Globus pallidus (tissue), 1 donor: ENCODE data around the gene EPHA2.

ENCODE experiments used
- DNase-seq: peaks from one replicate; pipeline ENCODE4 v3.0.0-alpha.2; 2015; ENCODE audit warnings: low spot score

Gene EPHA2

DNA sequence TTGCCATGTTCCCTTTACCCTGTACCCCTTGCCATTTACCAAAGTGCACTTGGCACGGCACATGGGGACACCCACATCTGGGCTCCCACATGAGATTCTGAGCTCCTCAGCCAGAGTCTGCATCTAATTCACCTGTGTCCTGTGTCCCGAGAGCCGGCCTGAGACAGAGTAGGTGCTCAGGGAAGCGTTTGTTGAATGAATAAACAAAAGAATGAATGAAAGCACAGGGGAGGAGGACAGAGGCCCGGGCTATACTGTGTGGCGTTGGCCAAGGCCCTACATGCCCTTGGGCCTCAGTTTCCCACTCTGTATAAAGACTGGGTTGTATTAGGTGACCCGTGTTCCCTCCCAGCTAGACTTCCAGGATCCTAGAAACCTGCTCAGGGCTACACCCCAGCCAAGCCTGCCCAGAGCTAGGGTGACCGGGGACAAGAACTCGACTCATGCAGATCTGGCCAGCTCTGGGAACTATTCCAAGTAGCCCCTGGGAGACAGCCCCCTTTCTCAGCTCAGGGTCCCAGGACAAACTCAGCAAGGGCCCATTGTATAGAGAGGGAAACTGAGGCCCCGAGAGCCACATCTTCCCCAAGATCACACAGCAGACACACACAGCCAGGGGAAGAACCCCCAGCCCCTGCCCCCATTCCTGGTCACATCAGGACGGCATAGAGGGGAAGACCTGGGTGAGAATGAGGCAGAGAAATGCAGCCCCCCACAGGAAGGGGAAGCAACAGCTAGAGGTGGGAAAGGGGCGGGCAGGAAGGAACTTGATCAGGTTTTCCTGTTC is 6.0 kb downstream of the EPHA2 start:
- no peak for DNase-seq

DNA sequence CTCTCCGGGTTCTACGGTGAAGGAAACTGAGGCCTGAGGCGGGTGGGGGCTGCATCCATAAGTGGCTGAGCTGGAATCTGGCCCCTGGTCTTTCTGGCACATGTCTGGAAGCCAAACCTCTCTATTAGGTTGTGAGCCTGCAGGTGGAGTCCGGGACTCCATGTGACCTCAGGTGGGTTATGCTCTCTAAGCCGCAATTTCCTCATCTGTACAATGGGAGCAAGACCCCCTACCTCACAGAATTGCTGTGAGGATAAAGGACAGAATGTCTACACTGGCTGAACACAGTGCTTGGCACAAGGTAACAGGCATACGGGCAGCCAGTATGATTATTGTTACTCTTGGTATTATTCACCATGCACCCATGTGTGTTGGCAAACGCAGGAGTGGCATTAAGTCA is 6.7 kb downstream of the EPHA2 start:
- DNase-seq, result no peak

DNA sequence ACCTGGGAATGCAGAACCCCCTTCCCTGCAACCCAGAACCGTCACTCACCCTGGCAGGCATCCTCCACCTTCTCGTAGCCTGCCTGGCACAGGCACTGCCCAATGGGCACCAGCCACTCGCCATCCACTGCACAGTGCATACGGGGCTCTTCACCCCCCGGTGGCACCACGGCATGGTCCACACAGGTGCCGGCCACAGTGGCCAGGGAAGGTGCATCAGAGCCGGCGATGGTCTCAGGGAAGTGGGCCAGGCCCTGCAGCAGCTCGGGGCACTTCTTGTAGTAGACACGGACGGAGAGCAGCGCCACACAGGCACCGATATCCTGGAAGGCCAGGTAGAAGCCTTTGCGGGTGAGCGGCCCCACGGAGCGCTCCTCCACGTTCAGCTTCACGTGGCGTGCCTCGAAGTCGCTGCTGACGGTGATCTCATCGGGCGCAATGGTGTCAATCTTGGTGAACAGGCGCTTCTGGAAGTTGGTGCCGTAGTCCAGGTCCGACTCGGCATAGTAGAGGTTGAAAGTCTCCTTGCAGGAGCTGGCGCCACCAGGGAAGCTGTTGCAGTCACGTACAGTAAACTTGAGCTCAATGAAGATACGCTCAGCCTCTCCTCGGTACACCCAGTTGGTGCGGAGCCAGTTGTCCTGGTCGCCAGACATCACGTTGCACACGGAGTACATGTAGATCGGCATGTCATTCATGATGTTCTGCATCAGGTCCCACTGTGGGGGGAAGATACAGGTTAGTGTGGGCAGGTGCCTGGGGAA is 7.4 kb downstream of the EPHA2 start:
- no peak for DNase-seq

DNA sequence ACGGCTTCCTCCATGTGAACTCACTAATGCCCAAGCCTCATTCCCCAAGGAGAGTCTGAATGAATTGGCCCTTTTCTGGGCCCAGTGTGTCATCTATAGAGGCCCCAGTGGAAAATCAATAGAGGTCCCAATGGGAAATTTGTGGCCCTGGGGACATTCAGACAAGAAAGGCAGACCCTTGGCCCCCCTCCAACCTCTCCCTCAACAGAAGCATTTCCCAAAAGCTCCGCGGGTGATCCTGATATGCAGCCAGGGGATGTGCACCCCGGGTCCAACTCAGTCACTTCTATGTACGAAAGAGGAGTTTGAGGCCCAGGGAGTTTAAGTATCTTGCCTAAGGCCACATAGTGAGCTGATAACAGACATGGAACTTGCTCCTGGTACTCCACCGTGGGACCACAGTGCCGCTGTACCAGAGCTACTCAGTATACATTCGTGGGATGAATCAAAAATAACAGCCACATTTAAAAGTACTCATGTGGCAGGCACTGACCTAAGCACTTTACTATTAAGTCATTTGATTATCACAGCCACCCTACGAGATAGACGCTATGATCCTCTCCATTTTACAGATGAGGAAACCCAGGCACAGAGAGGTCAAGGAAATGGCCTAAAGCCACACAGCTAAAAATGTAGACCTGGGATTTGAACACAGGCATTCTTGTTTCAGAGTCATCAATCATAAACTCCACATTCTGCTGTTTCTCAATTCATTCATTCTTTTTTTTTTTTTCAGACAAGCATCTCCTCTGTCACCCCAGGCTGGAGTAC is 8.5 kb downstream of the EPHA2 start:
- DNase-seq, result no peak

DNA sequence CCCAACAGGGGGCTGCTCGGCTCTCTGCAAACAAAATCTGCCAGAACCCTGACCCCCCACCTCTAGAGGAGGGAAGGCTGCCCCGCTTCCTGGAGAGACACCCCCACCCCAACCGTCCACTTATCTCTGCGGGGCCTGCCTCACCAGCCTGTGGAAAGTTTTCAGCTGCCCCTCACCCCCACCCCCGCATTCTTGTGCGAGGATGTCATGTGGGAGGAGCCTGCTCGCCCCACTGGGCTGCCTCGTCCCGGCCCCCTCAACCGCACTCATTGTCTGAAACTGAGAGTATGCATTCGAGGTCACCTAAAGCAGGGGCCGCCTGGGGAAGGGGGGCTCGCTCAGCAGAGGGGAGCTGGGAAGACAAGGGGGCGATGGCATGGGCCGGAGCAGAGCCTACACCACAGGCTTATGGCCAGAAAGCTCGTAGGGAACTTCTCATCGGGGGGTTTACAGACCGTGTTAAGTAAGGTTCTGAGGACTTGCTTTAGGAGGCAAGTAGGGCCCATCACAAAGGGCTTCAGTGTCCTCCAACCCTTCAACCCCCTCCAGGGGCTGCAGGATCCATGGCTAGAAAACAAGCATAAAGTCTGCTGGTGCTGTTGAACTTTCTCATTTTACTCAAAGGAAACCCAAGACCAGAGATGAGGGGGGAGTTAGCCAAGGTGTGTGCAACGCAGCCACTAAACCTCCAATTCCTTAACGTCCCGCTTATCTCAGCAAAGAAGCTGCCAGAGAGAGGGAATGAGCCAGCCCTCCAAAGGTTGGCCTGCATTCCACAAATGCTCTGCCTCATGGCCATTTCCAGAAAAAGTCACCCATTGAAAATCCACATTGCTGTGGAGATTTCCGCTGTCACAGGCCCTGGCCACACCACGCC is 9.4 kb downstream of the EPHA2 start:
- no peak for DNase-seq

DNA sequence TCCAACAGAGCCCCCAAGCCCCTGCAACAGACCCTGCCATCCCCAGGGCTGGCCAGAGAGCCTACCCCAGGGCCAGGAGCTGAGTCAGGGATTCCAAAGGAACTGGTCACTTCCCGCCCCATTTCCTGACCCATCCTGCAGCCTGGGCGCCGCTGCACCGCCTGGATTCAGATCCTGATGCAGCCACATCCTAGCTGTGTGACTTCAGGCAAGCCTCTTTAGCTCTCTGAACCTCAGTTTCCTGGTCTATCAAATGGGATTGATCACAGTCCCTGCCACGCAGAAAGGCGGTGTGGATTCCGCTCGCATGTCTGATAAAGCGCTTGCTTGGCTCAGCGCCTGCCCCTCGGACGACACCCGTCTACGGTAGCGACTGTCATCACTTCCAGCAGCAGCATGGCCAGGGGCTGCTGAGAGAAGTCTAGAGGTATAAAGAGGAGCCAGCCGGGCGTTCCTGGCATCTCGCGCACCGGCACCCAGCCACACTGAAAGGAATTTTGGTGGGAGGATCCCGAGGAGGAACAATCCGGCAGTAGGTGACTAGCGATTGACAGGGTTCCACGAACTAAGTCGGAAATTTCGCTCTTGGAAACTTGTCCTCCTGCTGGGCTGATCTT is 10.1 kb downstream of the EPHA2 start:
- DNase-seq, result no peak

DNA sequence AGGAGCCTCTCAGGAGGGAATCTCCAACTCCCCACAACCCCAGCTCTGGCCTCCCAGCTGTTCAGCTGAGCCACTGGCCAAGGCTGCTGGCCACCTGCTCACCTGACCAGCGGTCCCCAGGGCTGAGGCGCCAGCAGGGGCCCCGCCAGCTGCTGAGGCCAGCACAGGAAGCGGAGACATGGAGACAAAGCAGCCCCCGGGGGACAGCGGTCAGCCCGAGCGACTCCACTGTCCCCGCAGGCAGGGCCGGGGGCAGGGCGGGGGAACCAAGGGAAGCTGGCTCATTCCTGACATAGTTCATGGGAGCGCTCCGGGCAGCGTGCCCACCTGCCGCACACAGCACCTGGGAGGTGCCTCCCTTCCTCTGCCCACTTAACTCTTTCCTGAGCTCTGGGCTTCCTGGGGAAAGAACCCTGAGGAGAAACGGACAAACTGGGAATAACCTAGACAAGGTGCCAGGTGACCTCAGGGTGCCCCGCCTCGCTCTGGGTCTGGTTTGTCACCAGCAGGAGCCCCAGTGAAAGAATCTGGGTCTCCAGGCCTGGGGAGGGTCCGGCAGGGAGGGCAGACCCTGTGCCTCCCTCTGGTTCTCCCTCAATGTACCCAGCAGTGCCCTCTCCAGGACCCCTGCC is 10.7 kb downstream of the EPHA2 start:
- no peak for DNase-seq

DNA sequence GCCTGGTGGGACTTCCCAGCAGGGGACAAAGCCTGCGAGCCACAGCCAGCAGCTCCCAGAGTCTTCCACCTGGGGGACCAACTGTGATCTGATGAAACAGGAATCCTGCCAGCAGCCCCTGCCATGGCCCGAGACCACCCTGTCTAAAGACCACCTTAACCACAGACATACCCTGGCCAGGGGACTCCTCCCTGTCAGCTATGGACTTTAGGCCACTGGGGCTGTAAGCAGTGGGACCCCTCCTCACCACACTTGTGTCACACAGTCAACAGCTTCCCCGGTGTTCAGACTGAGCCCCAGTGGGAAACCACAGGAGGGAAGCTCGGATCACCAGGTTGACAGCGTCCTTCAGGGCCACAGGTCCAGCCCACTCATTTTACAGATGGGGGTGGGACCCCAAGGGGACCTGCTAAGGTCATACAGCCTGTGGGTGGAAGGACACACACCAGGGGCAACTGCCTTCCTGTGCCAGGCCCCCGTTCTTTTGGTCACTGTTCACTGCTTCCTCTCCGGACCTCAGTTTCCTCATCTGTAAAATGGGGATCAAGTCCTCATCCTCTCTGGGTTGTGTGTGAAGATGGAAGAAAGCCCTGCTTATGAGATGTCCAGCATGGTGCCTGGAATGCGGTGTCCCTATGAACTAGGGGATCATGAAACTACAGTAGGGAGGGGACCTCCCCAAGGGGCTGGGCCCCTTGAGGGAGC is 11.4 kb downstream of the EPHA2 start:
- DNase-seq, result no peak

DNA sequence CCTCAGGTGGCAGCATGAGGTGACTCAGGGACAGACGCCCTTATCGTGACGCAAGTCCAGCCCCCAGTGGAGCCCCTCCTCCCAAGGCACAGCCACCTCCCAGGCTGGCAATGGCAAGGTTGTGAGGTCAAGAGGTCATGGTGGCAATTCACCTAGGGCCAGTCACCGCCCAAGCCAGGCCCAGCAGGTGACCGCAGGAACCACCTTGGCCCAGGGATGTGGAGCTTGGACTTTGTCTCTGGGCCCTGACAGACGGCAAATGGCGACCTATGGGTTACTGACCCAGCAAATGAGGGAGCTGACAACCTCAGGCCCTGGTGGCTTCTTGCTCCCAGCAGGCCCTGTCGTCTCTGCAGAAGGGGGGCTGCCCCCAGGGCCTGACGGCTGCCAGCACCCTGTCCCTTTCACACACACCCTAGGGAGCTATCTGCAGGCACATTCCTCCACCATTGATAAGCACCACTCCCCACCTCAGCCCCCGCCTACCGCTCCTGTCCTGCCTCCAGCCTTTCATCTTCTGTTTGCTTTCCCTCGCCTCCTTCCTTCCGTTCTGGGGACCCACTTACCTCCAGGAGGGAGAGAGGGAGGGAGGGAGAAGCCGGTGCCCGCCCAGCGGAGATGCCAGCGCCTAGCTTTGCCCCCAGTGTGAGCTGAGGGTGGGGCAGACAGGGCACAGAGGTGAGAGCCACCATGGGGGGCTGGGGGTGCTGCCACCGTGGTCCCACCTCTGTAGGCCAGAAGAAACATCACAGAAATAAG is 12.1 kb downstream of the EPHA2 start:
- DNase-seq, result no peak

DNA sequence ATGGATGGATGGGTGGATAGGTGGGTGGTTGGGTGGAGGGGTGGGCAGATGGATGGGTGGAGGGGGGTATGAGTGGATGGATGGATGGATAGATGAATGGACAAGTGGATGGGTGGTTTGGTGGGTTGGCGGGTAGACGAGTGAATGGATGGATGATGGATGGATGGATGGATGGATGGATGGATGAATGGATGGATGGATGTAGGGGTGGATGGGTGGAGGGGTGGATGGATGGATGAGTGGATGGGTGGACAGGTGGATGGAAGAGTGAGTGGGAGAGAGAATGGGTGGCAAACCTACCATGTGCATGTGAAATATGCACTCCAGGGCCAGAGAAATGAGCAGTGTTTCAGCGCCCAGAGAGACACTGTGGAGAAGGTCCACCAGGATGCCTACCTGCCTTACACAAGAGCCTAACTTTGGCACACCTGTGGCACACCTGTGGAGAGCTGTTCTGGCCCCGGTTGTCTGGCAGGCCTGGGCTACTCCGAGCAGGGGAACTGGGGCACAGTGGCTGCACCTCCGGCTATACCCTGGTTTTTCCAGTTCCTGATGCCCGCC is 12.8 kb downstream of the EPHA2 start:
- no peak for DNase-seq

DNA sequence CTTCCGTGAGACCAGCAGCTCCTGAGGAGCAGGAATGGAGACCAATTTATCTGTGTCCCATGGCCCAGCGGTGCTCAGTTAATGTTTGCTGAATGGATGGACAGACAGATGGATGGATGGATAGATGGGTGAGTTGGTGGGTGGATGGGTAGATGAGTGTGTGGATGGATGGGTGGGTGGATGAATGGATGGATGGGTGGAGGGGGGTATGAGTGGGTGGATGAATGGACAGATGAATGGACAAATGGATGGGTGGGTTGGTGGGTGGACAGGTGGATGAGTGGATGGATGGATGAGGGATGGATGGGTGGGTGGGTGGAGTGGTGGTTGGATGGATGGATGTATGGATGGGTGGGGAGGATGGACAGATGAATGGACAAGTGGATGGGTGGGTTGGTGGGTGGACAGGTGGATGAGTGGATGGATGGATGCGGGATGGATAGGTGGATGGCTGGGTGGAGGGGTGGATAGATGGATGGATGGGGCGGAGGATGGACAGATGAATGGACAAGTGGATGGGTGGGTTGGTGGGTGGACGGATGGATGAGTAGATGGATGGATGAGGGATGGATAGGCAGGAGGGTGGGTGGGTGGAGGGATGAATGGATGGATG is 13.4 kb downstream of the EPHA2 start:
- no peak for DNase-seq

DNA sequence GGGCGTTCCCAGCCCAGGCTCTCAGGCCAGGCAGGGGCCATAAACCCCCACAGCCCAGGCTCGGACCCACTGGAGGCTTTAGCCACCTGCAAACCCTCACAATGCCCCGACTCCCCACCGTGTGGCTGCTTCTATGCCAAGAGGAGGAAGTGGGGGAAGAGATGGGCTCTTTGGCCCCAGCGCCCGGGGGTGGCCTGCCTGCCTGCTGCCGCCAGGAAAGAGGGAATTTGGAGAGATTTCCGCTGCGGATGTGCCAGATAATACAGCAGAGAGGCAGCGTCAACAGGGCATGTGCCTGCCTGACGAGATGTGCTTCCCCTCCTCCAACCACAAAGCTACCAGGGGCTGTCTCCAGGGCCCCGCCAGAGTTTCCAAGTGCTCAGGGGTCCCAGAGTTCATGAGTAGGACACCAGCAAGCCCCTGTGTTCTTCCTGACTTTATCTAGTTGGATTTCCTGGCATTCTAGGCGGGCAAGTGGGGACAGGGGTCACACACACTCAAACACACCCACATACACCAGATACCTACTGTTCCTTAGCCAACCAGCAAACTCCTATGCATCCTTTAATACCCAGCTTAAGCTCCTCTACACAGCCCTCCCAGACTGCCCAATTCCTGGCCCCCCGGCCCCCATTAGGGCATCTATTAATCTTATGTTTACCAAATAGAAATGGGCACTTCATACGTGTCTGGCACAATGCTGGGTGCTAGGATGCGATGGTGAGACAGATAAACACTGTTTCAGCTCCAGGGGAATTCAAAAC is 14.1 kb downstream of the EPHA2 start:
- DNase-seq, result no peak

DNA sequence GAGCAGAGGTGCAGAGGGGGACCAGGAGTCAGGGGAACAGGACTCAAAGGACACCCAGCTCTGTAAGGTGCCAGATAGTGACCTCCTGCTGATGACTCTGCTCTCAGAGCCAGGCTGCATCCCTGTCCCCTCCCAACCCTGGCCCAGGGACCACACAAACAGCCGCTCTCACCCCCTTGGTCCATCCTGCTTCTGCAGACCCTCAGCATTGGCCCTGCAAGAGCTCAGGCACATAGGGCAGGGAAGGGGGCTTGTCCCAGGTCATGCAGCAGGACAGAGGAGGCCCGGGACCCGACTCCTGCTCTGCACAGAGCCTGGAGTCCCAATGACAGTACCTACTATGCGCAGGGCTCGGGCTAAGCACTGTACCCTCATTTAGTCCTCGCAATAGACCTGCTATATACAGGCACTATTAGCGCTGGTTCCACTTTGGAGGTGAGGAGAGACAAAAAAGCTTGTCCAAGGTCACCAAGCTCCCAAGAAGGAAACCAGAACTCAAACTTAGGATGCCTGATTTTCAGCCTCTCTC is 15.7 kb downstream of the EPHA2 start:
- DNase-seq, result no peak

DNA sequence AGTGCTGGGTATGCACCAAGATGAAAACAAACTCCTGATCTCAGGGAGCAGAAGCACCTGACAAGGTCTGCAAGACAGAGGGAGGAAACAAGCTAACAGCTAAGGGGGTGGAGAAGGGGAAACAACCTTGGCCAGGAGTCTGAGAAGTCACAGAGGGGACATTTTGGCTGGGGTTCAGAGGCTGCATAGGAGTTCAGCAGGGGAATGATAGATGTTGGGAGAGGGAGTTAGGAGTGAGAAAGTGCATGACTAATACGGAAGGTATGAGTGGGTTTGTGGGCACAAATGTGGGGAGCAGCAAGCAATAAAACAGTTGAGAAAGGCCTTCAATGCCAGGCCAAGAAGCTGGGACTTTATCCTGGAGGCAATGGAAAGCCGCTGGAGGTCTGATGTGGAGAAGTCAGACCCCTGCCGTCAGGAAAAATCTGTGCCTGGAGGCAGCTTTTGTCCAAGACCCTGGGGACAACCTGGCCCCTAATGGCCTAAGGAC is 16.4 kb downstream of the EPHA2 start:
- DNase-seq, result no peak

DNA sequence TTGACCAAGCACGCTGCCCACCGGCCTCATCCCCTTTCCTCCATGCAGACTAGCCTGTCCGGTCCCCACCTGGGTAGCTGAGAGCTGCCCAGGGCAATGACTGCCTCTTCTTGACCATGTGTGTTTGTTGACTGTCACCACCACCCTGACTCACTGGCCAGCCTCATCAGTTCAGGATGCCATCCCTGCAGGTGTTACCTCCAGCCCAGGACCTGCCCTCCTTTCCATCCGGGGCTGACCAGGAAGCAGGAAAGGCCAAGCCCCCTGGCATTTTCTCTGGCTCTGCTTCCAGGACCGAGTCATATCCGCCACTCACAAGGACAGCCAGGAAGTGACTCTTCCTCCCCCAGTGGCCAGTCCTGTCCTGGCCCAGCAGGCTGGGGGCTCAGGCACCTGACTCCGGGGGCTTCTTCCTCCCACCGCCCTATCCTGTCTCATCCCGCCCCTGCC is 17.1 kb downstream of the EPHA2 start:
- no peak for DNase-seq

DNA sequence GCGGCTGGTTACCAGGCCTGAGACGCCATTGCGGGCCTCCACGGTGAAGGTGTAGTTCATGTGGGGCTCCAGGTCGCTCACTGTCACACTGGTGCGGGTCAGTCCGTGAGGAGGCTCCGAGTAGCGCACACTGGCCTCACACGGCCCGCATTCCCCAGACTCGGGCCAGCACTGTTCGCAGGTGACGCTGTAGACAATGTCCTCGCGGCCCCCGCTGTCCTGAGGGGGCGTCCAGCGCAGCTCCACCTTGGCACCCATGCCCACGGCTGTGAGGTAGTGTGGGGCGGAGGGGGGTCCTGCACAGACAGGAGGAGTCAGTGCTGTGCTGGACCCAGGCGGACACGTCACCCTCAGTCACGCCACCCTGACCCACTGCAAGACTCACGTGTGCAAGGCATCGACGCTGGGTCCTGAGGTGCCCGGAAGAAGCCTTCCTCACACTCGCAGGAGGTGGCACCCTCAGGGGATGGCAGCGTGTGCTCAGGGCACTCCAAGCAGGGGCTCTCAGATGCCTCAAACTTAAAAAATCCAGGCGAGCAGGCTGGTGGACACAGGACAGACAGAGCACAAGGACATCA is 17.9 kb downstream of the EPHA2 start:
- no peak for DNase-seq

DNA sequence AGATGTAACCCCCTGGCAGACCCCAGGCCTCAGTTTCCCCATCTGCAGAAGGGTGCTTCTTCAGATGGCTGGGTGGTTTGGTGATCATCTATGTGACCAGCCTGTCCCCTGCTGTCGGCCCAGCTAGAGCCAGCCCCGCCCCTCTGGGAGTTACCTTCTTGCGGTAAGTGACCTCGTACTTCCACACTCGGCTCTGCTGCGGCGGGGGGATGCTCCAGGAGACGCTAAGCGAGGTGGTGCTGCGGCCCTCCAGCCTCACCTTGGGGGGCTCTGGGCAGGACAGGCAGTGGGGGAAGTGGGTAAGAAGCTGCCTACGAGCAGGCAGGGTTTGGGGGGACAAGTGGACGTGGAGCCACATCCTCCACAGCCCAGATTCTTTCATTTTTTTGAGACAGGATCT is 20.4 kb downstream of the EPHA2 start:
- no peak for DNase-seq
